Measurements from ENCODE around the gene CD40LG.

Gene CD40LG

DNA sequence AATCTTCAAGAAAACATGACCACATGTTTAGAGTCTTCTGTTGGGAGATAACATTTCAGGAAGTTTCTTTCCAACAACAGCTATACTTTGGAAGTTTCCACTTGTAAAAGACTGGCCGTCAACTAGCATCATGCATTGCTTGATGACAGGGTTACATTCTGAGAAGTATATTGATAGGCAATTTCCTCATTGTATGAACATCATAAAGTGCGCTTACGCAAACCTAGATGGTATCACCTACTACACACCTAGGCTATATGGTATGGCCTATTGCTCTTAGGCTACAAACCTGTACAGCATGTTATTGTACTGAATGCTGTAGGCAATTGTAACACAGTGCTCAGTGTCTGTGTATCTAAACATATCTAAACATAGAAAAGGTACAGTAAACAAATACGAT is 25.4 kb upstream of the CD40LG start:
- H2AFZ ChIP-seq (ENCODE audit: low read length): no peak overlapping the region
- H3K4me2 ChIP-seq (ENCODE audit: insufficient read depth, low read length, poor library complexity, severe bottlenecking): no peak overlapping the region
- H2BK15ac ChIP-seq (ENCODE audit: low read length): no peak overlapping the region
- no peak overlapping the region for H3K23ac ChIP-seq (ENCODE audit: low read depth, low read length, poor library complexity)
- no peak overlapping the region for H2BK5ac ChIP-seq (ENCODE audit: low read length)
- H3K79me1 ChIP-seq (ENCODE audit: low read depth, low read length): no peaks in the 10 kb centered on the region
- no peak overlapping the region for H2BK120ac ChIP-seq (ENCODE audit: low read depth, low read length)
- peaks cover 0 to 29% (median 0%) of the 10 kb centered on the region in 3 experiments for H3K27me3 ChIP-seq (ENCODE audit: control insufficient read depth in 3 of 3, insufficient read depth in 3 of 3, low read depth in 1 of 3, low read length in 3 of 3)
- H3K18ac ChIP-seq (ENCODE audit: low read length): no peak overlapping the region
- H3K9ac ChIP-seq (ENCODE audit: low read depth, low read length, poor library complexity): no peak overlapping the region
- H3K14ac ChIP-seq (ENCODE audit: low read length): no peak overlapping the region
- H3K4ac ChIP-seq (ENCODE audit: low read length): no peak overlapping the region
- no peak overlapping the region for H4K91ac ChIP-seq (ENCODE audit: low read depth, low read length, poor library complexity)
- no peaks in the 10 kb centered on the region for H3K9me3 ChIP-seq (replicated peaks in 1 of 2; ENCODE audit: control insufficient read depth in 2 of 2, insufficient read depth in 1 of 2, low read depth in 1 of 2, low read length in 2 of 2)
- no CpG with 5 or more reads among the region's 4 CpGs for WGBS, 2 donors (ENCODE audit: extremely low coverage in 2 of 2, insufficient read length in 2 of 2, insufficient replicate concordance in 1 of 2)
- no peaks in the 10 kb centered on the region for H3K36me3 ChIP-seq (replicated peaks in 1 of 2; ENCODE audit: control insufficient read depth in 2 of 2, insufficient read depth in 2 of 2, low read length in 2 of 2)
- no peak overlapping the region for H2BK12ac ChIP-seq (ENCODE audit: low read length)
- H3K4me1 ChIP-seq (ENCODE audit: control insufficient read depth in 2 of 2, insufficient read depth in 1 of 2, low read depth in 1 of 2, low read length in 2 of 2): no peaks in the 10 kb centered on the region
- no peak overlapping the region for H2AK5ac ChIP-seq (ENCODE audit: low read depth, low read length)
- H4K8ac ChIP-seq (ENCODE audit: low read depth, low read length): no peak overlapping the region
- no peak overlapping the region for H3K27ac ChIP-seq (replicated peaks; ENCODE audit: low read length)
- H3K4me3 ChIP-seq (ENCODE audit: low read length in 2 of 2): no peak overlapping the region
- DNase-seq (ENCODE audit: low spot score): no peak

DNA sequence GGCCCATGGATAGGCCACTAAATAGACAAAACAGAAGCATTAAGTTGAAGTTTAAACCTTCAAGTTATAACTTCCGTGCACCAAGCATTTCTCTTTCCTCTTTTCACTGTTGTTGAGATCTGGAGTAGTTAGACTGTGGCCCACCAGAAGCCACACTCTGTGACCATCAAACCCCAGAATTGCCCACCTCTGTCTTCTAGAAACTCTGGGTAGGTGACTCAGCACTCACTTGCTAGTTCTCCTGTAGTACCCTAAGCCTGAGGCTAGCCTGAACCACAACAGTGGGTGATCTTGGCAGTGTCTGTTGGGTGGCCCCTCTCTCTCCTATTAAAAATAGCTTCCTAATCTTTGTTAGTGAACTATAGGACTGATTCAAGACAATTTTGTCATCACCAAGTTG is 24.6 kb upstream of the CD40LG start:
- H3K27me3 ChIP-seq (ENCODE audit: control insufficient read depth in 3 of 3, insufficient read depth in 3 of 3, low read depth in 1 of 3, low read length in 3 of 3): peaks cover 0 to 26% (median 0%) of the 10 kb centered on the region in 3 experiments
- no peak overlapping the region for H3K23ac ChIP-seq (ENCODE audit: low read depth, low read length, poor library complexity)
- H2AK5ac ChIP-seq (ENCODE audit: low read depth, low read length): no peak overlapping the region
- no peak overlapping the region for H3K18ac ChIP-seq (ENCODE audit: low read length)
- no peak overlapping the region for H4K91ac ChIP-seq (ENCODE audit: low read depth, low read length, poor library complexity)
- no CpG with 5 or more reads among the region's 1 CpG for WGBS, 2 donors (ENCODE audit: extremely low coverage in 2 of 2, insufficient read length in 2 of 2, insufficient replicate concordance in 1 of 2)
- H4K8ac ChIP-seq (ENCODE audit: low read depth, low read length): no peak overlapping the region
- H3K9ac ChIP-seq (ENCODE audit: low read depth, low read length, poor library complexity): no peak overlapping the region
- no peak overlapping the region for H2AFZ ChIP-seq (ENCODE audit: low read length)
- H2BK15ac ChIP-seq (ENCODE audit: low read length): no peak overlapping the region
- no peak overlapping the region for H2BK120ac ChIP-seq (ENCODE audit: low read depth, low read length)
- no peak overlapping the region for H2BK5ac ChIP-seq (ENCODE audit: low read length)
- no peak overlapping the region for H3K14ac ChIP-seq (ENCODE audit: low read length)
- no peak overlapping the region for H3K4ac ChIP-seq (ENCODE audit: low read length)
- no peak for DNase-seq (ENCODE audit: low spot score)
- no peaks in the 10 kb centered on the region for H3K4me1 ChIP-seq (ENCODE audit: control insufficient read depth in 2 of 2, insufficient read depth in 1 of 2, low read depth in 1 of 2, low read length in 2 of 2)
- no peak overlapping the region for H3K27ac ChIP-seq (replicated peaks; ENCODE audit: low read length)
- H3K4me3 ChIP-seq (ENCODE audit: low read length in 2 of 2): no peak overlapping the region
- no peaks in the 10 kb centered on the region for H3K36me3 ChIP-seq (replicated peaks in 1 of 2; ENCODE audit: control insufficient read depth in 2 of 2, insufficient read depth in 2 of 2, low read length in 2 of 2)
- no peak overlapping the region for H2BK12ac ChIP-seq (ENCODE audit: low read length)
- H3K79me1 ChIP-seq (ENCODE audit: low read depth, low read length): no peaks in the 10 kb centered on the region
- H3K9me3 ChIP-seq (replicated peaks in 1 of 2; ENCODE audit: control insufficient read depth in 2 of 2, insufficient read depth in 1 of 2, low read depth in 1 of 2, low read length in 2 of 2): no peaks in the 10 kb centered on the region
- H3K4me2 ChIP-seq (ENCODE audit: insufficient read depth, low read length, poor library complexity, severe bottlenecking): no peak overlapping the region

DNA sequence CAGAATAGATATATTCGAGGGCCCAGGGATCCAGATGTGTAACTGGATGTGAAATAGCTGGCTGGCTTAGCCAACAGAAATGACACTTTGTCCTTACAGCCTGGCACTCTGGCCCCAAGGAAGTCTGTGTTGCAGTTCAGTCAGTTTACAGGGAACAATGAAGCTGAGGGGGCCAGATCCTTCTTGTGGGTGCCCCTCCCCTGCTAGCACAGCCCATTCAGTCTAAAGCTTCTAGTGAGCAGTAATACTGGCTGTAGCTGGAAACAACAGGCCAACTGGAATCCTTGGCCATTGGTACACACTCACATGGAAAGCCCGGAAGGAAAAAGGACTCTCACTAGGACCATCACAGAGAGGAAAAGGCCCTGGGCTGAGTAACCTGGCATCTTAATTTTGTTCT is 22.7 kb upstream of the CD40LG start:
- Histone ChIP-seq H3K27me3 (ENCODE audit: control insufficient read depth in 3 of 3, insufficient read depth in 3 of 3, low read depth in 1 of 3, low read length in 3 of 3) (peaks cover 0 to 29% (median 0%) of the 10 kb centered on the region in 3 experiments), H4K91ac (ENCODE audit: low read depth, low read length, poor library complexity) (no peak overlapping the region), H3K9me3 (replicated peaks in 1 of 2; ENCODE audit: control insufficient read depth in 2 of 2, insufficient read depth in 1 of 2, low read depth in 1 of 2, low read length in 2 of 2) (no peaks in the 10 kb centered on the region), H3K9ac (ENCODE audit: low read depth, low read length, poor library complexity) (no peak overlapping the region), H2AK5ac (ENCODE audit: low read depth, low read length) (no peak overlapping the region), H3K4me3 (ENCODE audit: low read length in 2 of 2) (no peak overlapping the region), H3K4me1 (ENCODE audit: control insufficient read depth in 2 of 2, insufficient read depth in 1 of 2, low read depth in 1 of 2, low read length in 2 of 2) (no peaks in the 10 kb centered on the region), H3K18ac (ENCODE audit: low read length) (no peak overlapping the region), H3K79me1 (ENCODE audit: low read depth, low read length) (no peaks in the 10 kb centered on the region), H2BK5ac (ENCODE audit: low read length) (no peak overlapping the region), H3K23ac (ENCODE audit: low read depth, low read length, poor library complexity) (no peak overlapping the region), H3K36me3 (replicated peaks in 1 of 2; ENCODE audit: control insufficient read depth in 2 of 2, insufficient read depth in 2 of 2, low read length in 2 of 2) (no peaks in the 10 kb centered on the region), H2BK120ac (ENCODE audit: low read depth, low read length) (no peak overlapping the region), H3K4ac (ENCODE audit: low read length) (no peak overlapping the region), H2BK12ac (ENCODE audit: low read length) (no peak overlapping the region), H2BK15ac (ENCODE audit: low read length) (no peak overlapping the region), H3K14ac (ENCODE audit: low read length) (no peak overlapping the region), H4K8ac (ENCODE audit: low read depth, low read length) (no peak overlapping the region), H3K4me2 (ENCODE audit: insufficient read depth, low read length, poor library complexity, severe bottlenecking) (no peak overlapping the region), H2AFZ (ENCODE audit: low read length) (no peak overlapping the region), H3K27ac (replicated peaks; ENCODE audit: low read length) (no peak overlapping the region)
- WGBS, 2 donors (ENCODE audit: extremely low coverage in 2 of 2, insufficient read length in 2 of 2, insufficient replicate concordance in 1 of 2): no CpG with 5 or more reads among the region's 2 CpGs
- no peak for DNase-seq (ENCODE audit: low spot score)

DNA sequence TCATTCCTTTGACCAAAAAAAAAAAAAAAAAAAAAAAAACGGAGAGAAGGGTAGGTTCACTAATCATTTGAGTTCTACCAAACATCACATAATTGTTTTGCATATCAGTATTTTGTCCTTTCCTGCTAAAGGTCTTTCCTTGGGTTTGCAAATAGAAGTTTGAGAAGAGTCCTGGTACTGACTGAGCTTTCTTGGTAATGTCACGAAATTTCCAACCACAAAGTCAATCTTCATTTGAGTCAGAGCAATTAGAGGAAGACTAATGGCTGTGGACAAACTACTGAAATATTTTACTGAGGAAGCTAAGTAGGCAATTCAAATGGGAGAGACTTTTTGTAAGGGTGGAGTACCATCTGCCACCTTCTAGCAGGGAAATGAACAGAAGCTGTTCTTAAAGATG is 21.7 kb upstream of the CD40LG start:
- no CpG with 5 or more reads among the region's 2 CpGs for WGBS, 2 donors (ENCODE audit: extremely low coverage in 2 of 2, insufficient read length in 2 of 2, insufficient replicate concordance in 1 of 2)
- Histone ChIP-seq H3K27me3 (ENCODE audit: control insufficient read depth in 3 of 3, insufficient read depth in 3 of 3, low read depth in 1 of 3, low read length in 3 of 3) (peaks cover 0 to 33% (median 0%) of the 10 kb centered on the region in 3 experiments), H3K36me3 (replicated peaks in 1 of 2; ENCODE audit: control insufficient read depth in 2 of 2, insufficient read depth in 2 of 2, low read length in 2 of 2) (no peaks in the 10 kb centered on the region)

More for the DNA sequence above, 21.7 kb upstream of the CD40LG start:
- H3K79me1 ChIP-seq (ENCODE audit: low read depth, low read length): no peaks in the 10 kb centered on the region
- H2AFZ ChIP-seq (ENCODE audit: low read length): no peak overlapping the region
- H3K4me3 ChIP-seq (ENCODE audit: low read length in 2 of 2): no peak overlapping the region
- H3K4me1 ChIP-seq (ENCODE audit: control insufficient read depth in 2 of 2, insufficient read depth in 1 of 2, low read depth in 1 of 2, low read length in 2 of 2): no peaks in the 10 kb centered on the region
- H2AK5ac ChIP-seq (ENCODE audit: low read depth, low read length): no peak overlapping the region
- no peak overlapping the region for H2BK120ac ChIP-seq (ENCODE audit: low read depth, low read length)
- H3K4me2 ChIP-seq (ENCODE audit: insufficient read depth, low read length, poor library complexity, severe bottlenecking): no peak overlapping the region
- no peak overlapping the region for H2BK15ac ChIP-seq (ENCODE audit: low read length)
- no peak overlapping the region for H3K4ac ChIP-seq (ENCODE audit: low read length)
- no peak overlapping the region for H3K14ac ChIP-seq (ENCODE audit: low read length)
- no peak overlapping the region for H3K27ac ChIP-seq (replicated peaks; ENCODE audit: low read length)
- H3K23ac ChIP-seq (ENCODE audit: low read depth, low read length, poor library complexity): no peak overlapping the region
- H4K8ac ChIP-seq (ENCODE audit: low read depth, low read length): no peak overlapping the region
- no peak overlapping the region for H2BK12ac ChIP-seq (ENCODE audit: low read length)
- H3K18ac ChIP-seq (ENCODE audit: low read length): no peak overlapping the region
- no peaks in the 10 kb centered on the region for H3K9me3 ChIP-seq (replicated peaks in 1 of 2; ENCODE audit: control insufficient read depth in 2 of 2, insufficient read depth in 1 of 2, low read depth in 1 of 2, low read length in 2 of 2)
- no peak overlapping the region for H3K9ac ChIP-seq (ENCODE audit: low read depth, low read length, poor library complexity)
- no peak for DNase-seq (ENCODE audit: low spot score)
- H4K91ac ChIP-seq (ENCODE audit: low read depth, low read length, poor library complexity): no peak overlapping the region
- no peak overlapping the region for H2BK5ac ChIP-seq (ENCODE audit: low read length)

Measured in neuronal stem cell (in vitro differentiated cells).